Measurements from ENCODE around the gene IL17C.

Gene IL17C

GRCh38 chr16:88634994-88635670 lies 3.2 kb upstream of the IL17C start:
- DNase-seq (ENCODE audit: extremely low read depth, insufficient read length): no peak
- peaks cover 9% of the 10 kb centered on the region for H3K27me3 ChIP-seq (replicated peaks; ENCODE audit: control insufficient read depth, insufficient read depth, low read length)
- peak; percentile 9 for TF ChIP-seq CTCF (IDR thresholded peaks at IDR 0.05; ENCODE audit: insufficient read depth, low read length, poor library complexity, severe bottlenecking)
- H3K36me3 ChIP-seq (ENCODE audit: control insufficient read depth, insufficient read depth, low read length): peaks cover 7% of the 10 kb centered on the region
- H3K4me3 ChIP-seq (replicated peaks; ENCODE audit: low read depth, low read length): peak overlapping the region; percentile 66

- Histone ChIP-seq H3K4me3 (replicated peaks; ENCODE audit: low read depth, low read length) (no peak overlapping the region), H3K36me3 (ENCODE audit: control insufficient read depth, insufficient read depth, low read length) (peaks cover 5% of the 10 kb centered on the region), H3K27me3 (replicated peaks; ENCODE audit: control insufficient read depth, insufficient read depth, low read length) (peaks cover 9% of the 10 kb centered on the region)
- no peak for TF ChIP-seq CTCF (IDR thresholded peaks at IDR 0.05; ENCODE audit: insufficient read depth, low read length, poor library complexity, severe bottlenecking)
- DNase-seq (ENCODE audit: extremely low read depth, insufficient read length): no peak
Measured at GRCh38 chr16:88635671-88636319, 2.6 kb upstream of the IL17C start.

GRCh38 chr16:88636488-88637265 lies 1.7 kb upstream of the IL17C start:
- H3K27me3 ChIP-seq (replicated peaks; ENCODE audit: control insufficient read depth, insufficient read depth, low read length): peaks cover 9% of the 10 kb centered on the region
- no peak for TF ChIP-seq CTCF (IDR thresholded peaks at IDR 0.05; ENCODE audit: insufficient read depth, low read length, poor library complexity, severe bottlenecking)
- peaks cover 1% of the 10 kb centered on the region for H3K36me3 ChIP-seq (ENCODE audit: control insufficient read depth, insufficient read depth, low read length)
- DNase-seq (ENCODE audit: extremely low read depth, insufficient read length): no peak
- H3K4me3 ChIP-seq (replicated peaks; ENCODE audit: low read depth, low read length): no peak overlapping the region

GRCh38 chr16:88639231-88640038 lies 1.1 kb downstream of the IL17C start:
- peaks cover 9% of the 10 kb centered on the region for H3K27me3 ChIP-seq (replicated peaks; ENCODE audit: control insufficient read depth, insufficient read depth, low read length)
- peak; percentile 46 for DNase-seq (ENCODE audit: extremely low read depth, insufficient read length)
- H3K36me3 ChIP-seq (ENCODE audit: control insufficient read depth, insufficient read depth, low read length): peaks cover 10% of the 10 kb centered on the region
- no peak overlapping the region for H3K4me3 ChIP-seq (replicated peaks; ENCODE audit: low read depth, low read length)
- no peak for TF ChIP-seq CTCF (IDR thresholded peaks at IDR 0.05; ENCODE audit: insufficient read depth, low read length, poor library complexity, severe bottlenecking)

GRCh38 chr16:88640039-88640495 lies 1.7 kb downstream of the IL17C start:
- no peak for TF ChIP-seq CTCF (IDR thresholded peaks at IDR 0.05; ENCODE audit: insufficient read depth, low read length, poor library complexity, severe bottlenecking)
- no peak overlapping the region for H3K4me3 ChIP-seq (replicated peaks; ENCODE audit: low read depth, low read length)
- DNase-seq (ENCODE audit: extremely low read depth, insufficient read length): no peak
- peaks cover 13% of the 10 kb centered on the region for H3K36me3 ChIP-seq (ENCODE audit: control insufficient read depth, insufficient read depth, low read length)
- H3K27me3 ChIP-seq (replicated peaks; ENCODE audit: control insufficient read depth, insufficient read depth, low read length): peaks cover 9% of the 10 kb centered on the region

All from GM06990 (cell line).